ENCODE results near the gene SHROOM1.

- TF ChIP-seq POLR2A (IDR thresholded peaks at IDR 0.05) (no peak), CTCF (IDR thresholded peaks at IDR 0.05 in 4 of 5, conservative IDR thresholded peaks at IDR 0.05 in 1 of 5) (no peak)
These were observed 2.2 kb upstream of the SHROOM1 start for GRCh38 chr5:132832612-132833011.

Data from gastrocnemius medialis (tissue), 4 donors.